MCF 10A (cell line): ENCODE results near the gene NSL1. TPM values are rescaled to one million over a fixed set of nuclear protein-coding genes. Genes with fewer than 3 reads are reported as not detected.

Source experiments
- BruUV-seq: library from RNA; stranded (reverse); fragments of 400-500 nt; replicated peaks from 2 replicates; lab custom pipeline; 2021; lab: Mats Ljungman, UMichigan
- CTCF ChIA-PET: fragments of 300-600 bp; sonication (Branson Sonifier 250); formaldehyde crosslinking; extraction: SDS; loops from one replicate; lab custom pipeline; 2021; ENCODE audit warnings: antibody characterized with exemption, inconsistent platforms; lab: Yijun Ruan, JAX
- POLR2A ChIA-PET: fragments of 300-600, 350-650 bp; sonication (Branson Sonifier 250); formaldehyde crosslinking; extraction: SDS; loops from one replicate; lab custom pipeline; 2020; ENCODE audit warnings: antibody characterized with exemption, inconsistent platforms; lab: Yijun Ruan, JAX
- DNase-seq: peaks from one replicate; pipeline ENCODE4 v3.0.0-alpha.2; 2018; ENCODE audit not compliant: unreplicated experiment
- H3K27ac Mint-ChIP-seq: one replicate; pipeline ENCODE4 v1.8.0; 2022; ENCODE audit warnings: mild to moderate bottlenecking, low read depth, mixed read lengths; ENCODE audit not compliant: unreplicated experiment
- H3K27me3 Mint-ChIP-seq: one replicate; pipeline ENCODE4 v1.8.0; 2022; ENCODE audit warnings: mixed read lengths; ENCODE audit not compliant: insufficient read depth, unreplicated experiment
- H3K36me3 Mint-ChIP-seq: one replicate; pipeline ENCODE4 v1.8.0; 2022; ENCODE audit warnings: mild to moderate bottlenecking, moderate library complexity, mixed read lengths; ENCODE audit not compliant: insufficient read depth, unreplicated experiment
- H3K4me1 Mint-ChIP-seq: one replicate; pipeline ENCODE4 v1.8.0; 2022; ENCODE audit warnings: mixed read lengths; ENCODE audit not compliant: insufficient read depth, unreplicated experiment
- H3K4me3 Mint-ChIP-seq: one replicate; pipeline ENCODE4 v1.8.0; 2022; ENCODE audit warnings: mild to moderate bottlenecking, moderate library complexity, mixed read lengths; ENCODE audit not compliant: unreplicated experiment
- H3K9me3 Mint-ChIP-seq: one replicate; pipeline ENCODE4 v1.8.0; 2022; ENCODE audit warnings: mixed read lengths; ENCODE audit not compliant: unreplicated experiment
- intact Hi-C: fragments of 100-400 bp; cut with micrococcal nuclease; formaldehyde crosslinking; loops from 2 replicates; pipeline ENCODE4 v1.14.1; 2022
- total RNA-seq: library from RNA; stranded (reverse); gene quantifications from 2 replicates; pipeline ENCODE4 v1.2.3, GENCODE V29; 2022
- TF ChIP-seq, protein P1 (sequence below): fragments of 200-600 bp; IDR thresholded peaks from one replicate; pipeline ENCODE4 v1.8.0; 2022; ENCODE audit warnings: antibody characterized with exemption, mild to moderate bottlenecking; ENCODE audit not compliant: unreplicated experiment

The NSL1 gene
- total RNA-seq, 1 experiment from 2014 or later, result 39.7 TPM

GRCh38 chr1:212691561-212692071 is 100.0 kb downstream of the NSL1 start:
- Mint-ChIP-seq H3K4me1 (no peaks in the 10 kb centered on the region), H3K27me3 (peaks cover 27% of the 10 kb centered on the region), H3K27ac (no peak overlapping the region), H3K9me3 (no peaks in the 10 kb centered on the region), H3K4me3 (no peak overlapping the region), H3K36me3 (no peaks in the 10 kb centered on the region)
- POLR2A ChIA-PET, result no interaction called here
- DNase-seq, result no peak
- intact Hi-C loops, result no loop called here
- CTCF ChIA-PET, result interaction anchor here (0.6 to 1.2 kb wide), 4 partner anchors 14 to 739 kb away, joined by 3 read pairs; no protein-coding TSS in a partner anchor
- TF ChIP-seq, protein P1, sequence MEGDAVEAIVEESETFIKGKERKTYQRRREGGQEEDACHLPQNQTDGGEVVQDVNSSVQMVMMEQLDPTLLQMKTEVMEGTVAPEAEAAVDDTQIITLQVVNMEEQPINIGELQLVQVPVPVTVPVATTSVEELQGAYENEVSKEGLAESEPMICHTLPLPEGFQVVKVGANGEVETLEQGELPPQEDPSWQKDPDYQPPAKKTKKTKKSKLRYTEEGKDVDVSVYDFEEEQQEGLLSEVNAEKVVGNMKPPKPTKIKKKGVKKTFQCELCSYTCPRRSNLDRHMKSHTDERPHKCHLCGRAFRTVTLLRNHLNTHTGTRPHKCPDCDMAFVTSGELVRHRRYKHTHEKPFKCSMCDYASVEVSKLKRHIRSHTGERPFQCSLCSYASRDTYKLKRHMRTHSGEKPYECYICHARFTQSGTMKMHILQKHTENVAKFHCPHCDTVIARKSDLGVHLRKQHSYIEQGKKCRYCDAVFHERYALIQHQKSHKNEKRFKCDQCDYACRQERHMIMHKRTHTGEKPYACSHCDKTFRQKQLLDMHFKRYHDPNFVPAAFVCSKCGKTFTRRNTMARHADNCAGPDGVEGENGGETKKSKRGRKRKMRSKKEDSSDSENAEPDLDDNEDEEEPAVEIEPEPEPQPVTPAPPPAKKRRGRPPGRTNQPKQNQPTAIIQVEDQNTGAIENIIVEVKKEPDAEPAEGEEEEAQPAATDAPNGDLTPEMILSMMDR, result no peak
- BruUV-seq, result no TSS peak

GRCh38 chr1:212690816-212691403 is 100.7 kb downstream of the NSL1 start:
- CTCF ChIA-PET, result interaction anchor here (0.6 to 1.2 kb wide), 7 partner anchors 10 to 738 kb away, joined by 3 to 4 read pairs (median 3); no protein-coding TSS in a partner anchor

DNA sequence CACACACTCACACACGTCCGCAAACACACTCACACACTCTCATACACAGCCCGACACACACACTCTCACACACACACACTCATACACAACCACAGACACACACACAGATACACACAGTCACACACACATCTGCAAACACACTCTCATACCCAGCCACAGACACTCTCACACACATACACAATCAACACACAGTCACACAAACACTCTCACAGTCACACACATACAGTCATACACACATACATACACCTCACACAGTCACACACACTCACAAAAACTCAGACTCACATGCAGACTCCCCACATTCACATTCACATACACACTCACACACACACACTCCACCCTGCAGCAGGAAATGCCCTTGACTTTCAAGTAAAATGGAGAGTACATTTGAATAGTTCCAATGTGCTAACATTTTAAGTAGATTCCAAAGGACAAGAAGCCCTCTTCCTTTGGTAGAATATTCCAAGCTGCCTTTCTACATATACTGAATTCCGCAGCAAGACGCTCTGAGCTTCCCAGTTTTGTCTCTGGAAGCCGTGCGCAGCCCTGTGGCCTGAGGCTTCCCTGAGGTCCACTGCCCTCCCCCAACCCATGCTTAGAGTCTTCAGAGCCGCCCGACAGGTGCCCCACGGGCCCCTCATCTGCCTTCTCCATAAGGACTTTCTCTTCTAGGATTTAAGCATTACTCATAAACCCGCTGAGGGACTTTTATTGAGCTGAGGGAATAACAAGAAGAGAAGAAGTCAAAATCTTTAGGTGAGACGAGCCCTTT is 101.6 kb downstream of the NSL1 start:
- Mint-ChIP-seq H3K9me3 (no peaks in the 10 kb centered on the region), H3K4me1 (no peaks in the 10 kb centered on the region), H3K27ac (no peak overlapping the region), H3K36me3 (no peaks in the 10 kb centered on the region), H3K4me3 (no peak overlapping the region), H3K27me3 (peaks cover 17% of the 10 kb centered on the region)
- no peak for DNase-seq
- TF ChIP-seq, protein P1, result no peak
- intact Hi-C loops, result no loop called here
- CTCF ChIA-PET, result interaction anchor here (0.5 to 1.8 kb wide), 11 partner anchors 8 to 213 kb away, joined by 3 to 8 read pairs (median 3); no protein-coding TSS in a partner anchor
- no TSS peak for BruUV-seq
- POLR2A ChIA-PET, result interaction anchor here (0.6 to 0.9 kb wide), 3 partner anchors 9 to 132 kb away, joined by 3 to 5 read pairs (median 3); no protein-coding TSS in a partner anchor

More at GRCh38 chr1:212690816-212691403, 100.7 kb downstream of the NSL1 start:
- H3K9me3 Mint-ChIP-seq, result no peaks in the 10 kb centered on the region
- POLR2A ChIA-PET, result interaction anchor here (0.9 kb wide), 1 partner anchor 14 kb away, joined by 5 read pairs; no protein-coding TSS in a partner anchor
- H3K4me3 Mint-ChIP-seq, result no peak overlapping the region
- H3K36me3 Mint-ChIP-seq, result no peaks in the 10 kb centered on the region
- no TSS peak for BruUV-seq
- DNase-seq, result no peak
- H3K4me1 Mint-ChIP-seq, result no peaks in the 10 kb centered on the region
- intact Hi-C loops, result no loop called here
- H3K27ac Mint-ChIP-seq, result no peak overlapping the region
- peaks cover 23% of the 10 kb centered on the region for H3K27me3 Mint-ChIP-seq
- TF ChIP-seq, protein P1, result no peak
